Neural cell (in vitro differentiated cells): ENCODE data around the gene KIRREL3. TPM values are rescaled to one million over a fixed set of nuclear protein-coding genes. Genes with fewer than 3 reads are reported as not detected.

Experiments used
- H2AFZ ChIP-seq: fragments of 200-600, 300-800 bp; sonication (generic), shearing (Covaris generic); 2 replicates; pipeline ENCODE4 v1.6.0; 2014; ENCODE audit warnings: low read depth, mild to moderate bottlenecking, antibody characterized with exemption, low read length, moderate library complexity
- H3F3A ChIP-seq: fragments of 200-600 bp; shearing (Covaris generic); 2 replicates; pipeline ENCODE4 v1.6.1; 2016; ENCODE audit warnings: mild to moderate bottlenecking, moderate library complexity, mixed read lengths, antibody characterized with exemption, low read length; ENCODE audit not compliant: insufficient read depth, poor library complexity, severe bottlenecking
- H3K27ac ChIP-seq: fragments of 200-600, 300-800 bp; sonication (generic), shearing (Covaris generic); 2 replicates; pipeline ENCODE4 v1.5.1; 2014; ENCODE audit warnings: mild to moderate bottlenecking, low read length, moderate library complexity
- H3K27me3 ChIP-seq: fragments of 300-800, 200-600 bp; sonication (generic), shearing (Covaris generic); 2 replicates; pipeline ENCODE4 v1.6.0; 2014; ENCODE audit warnings: mild to moderate bottlenecking, low read depth, low read length, moderate library complexity; ENCODE audit not compliant: insufficient read depth
- H3K36me3 ChIP-seq: fragments of 300-800, 200-600 bp; sonication (generic), shearing (Covaris generic); 2 replicates; pipeline ENCODE4 v1.5.1; 2014; ENCODE audit warnings: mild to moderate bottlenecking, antibody characterized with exemption, low read length, moderate library complexity; ENCODE audit not compliant: insufficient read depth
- H3K4me2 ChIP-seq: fragments of 300-800, 200-600 bp; sonication (generic), shearing (Covaris generic); 2 replicates; pipeline ENCODE4 v1.6.0; 2014; ENCODE audit warnings: mild to moderate bottlenecking, low read length
- H3K4me3 ChIP-seq: fragments of 300-800, 200-600 bp; sonication (generic), shearing (Covaris generic); 2 replicates; pipeline ENCODE4 v1.5.1; 2014; ENCODE audit warnings: mild to moderate bottlenecking, low read length, moderate library complexity
- H3K79me2 ChIP-seq: fragments of 200-600 bp; shearing (Covaris generic); replicated peaks from 2 replicates; pipeline ENCODE4 v1.6.0; 2014; ENCODE audit warnings: mild to moderate bottlenecking, low read length, moderate library complexity; ENCODE audit not compliant: insufficient read depth
- H3K9ac ChIP-seq: fragments of 300-800, 200-600 bp; sonication (generic), shearing (Covaris generic); 2 replicates; pipeline ENCODE4 v1.6.1; 2016; ENCODE audit warnings: mild to moderate bottlenecking, low read length, mixed read lengths
- H3K9me2 ChIP-seq: fragments of 200-600 bp; shearing (Covaris generic); 2 replicates; pipeline ENCODE4 v1.6.1; 2016; ENCODE audit warnings: mild to moderate bottlenecking, low read length, mixed read lengths; ENCODE audit not compliant: insufficient read depth
- H3K9me3 ChIP-seq: fragments of 200-600, 300-800 bp; sonication (generic), shearing (Covaris generic); 2 replicates; pipeline ENCODE4 v1.6.1; 2016; ENCODE audit warnings: mild to moderate bottlenecking, mixed run types, low read length, moderate library complexity, mixed read lengths
- H4K20me1 ChIP-seq: fragments of 200-600 bp; shearing (Covaris generic); 2 replicates; pipeline ENCODE4 v1.6.1; 2016; ENCODE audit warnings: mild to moderate bottlenecking, mixed run types; ENCODE audit not compliant: insufficient read depth
- EZH2 ChIP-seq: fragments of 200-600, 300-800 bp; shearing (Covaris generic), sonication (generic); IDR thresholded peaks from 2 replicates; pipeline ENCODE4 v1.6.1; 2014; ENCODE audit warnings: antibody characterized with exemption, low read length, borderline replicate concordance, mild to moderate bottlenecking; ENCODE audit not compliant: insufficient read depth, poor library complexity, severe bottlenecking
- MXI1 ChIP-seq: fragments of 450-650 bp; conservative IDR thresholded peaks from 2 replicates; pipeline ENCODE4 v1.6.1; 2014; ENCODE audit warnings: antibody characterized with exemption, mild to moderate bottlenecking; ENCODE audit not compliant: poor library complexity, severe bottlenecking
- POLR2AphosphoS5 ChIP-seq: IDR thresholded peaks from 2 replicates; pipeline ENCODE4 v1.6.1; 2012
- RAD21 ChIP-seq: fragments of 450-650 bp; conservative IDR thresholded peaks from 2 replicates; pipeline ENCODE4 v1.6.1; 2014; ENCODE audit warnings: antibody characterized with exemption, mild to moderate bottlenecking, moderate library complexity
- SMC3 ChIP-seq: fragments of 450-650 bp; conservative IDR thresholded peaks from 2 replicates; pipeline ENCODE4 v1.6.1; 2014; ENCODE audit warnings: antibody characterized with exemption, mild to moderate bottlenecking, moderate library complexity; ENCODE audit not compliant: poor library complexity
- TAF1 ChIP-seq: IDR thresholded peaks from 2 replicates; pipeline ENCODE4 v1.6.1; 2012; ENCODE audit warnings: low read depth
- polyA plus RNA-seq: library from polyadenylated mRNA; depleted of rRNA; stranded (reverse); fragments of >200 nt; gene quantifications from 2 replicates; pipeline ENCODE4 v1.2.3, GENCODE V29; 2014
- TF ChIP-seq, protein P1 (sequence below): IDR thresholded peaks from 2 replicates; pipeline ENCODE4 v1.6.1; 2012; ENCODE audit warnings: borderline replicate concordance
- TF ChIP-seq, protein P2 (sequence below): fragments of 450-650 bp; IDR thresholded peaks from 2 replicates; pipeline ENCODE4 v1.5.1; 2014; ENCODE audit warnings: antibody characterized with exemption, mild to moderate bottlenecking, moderate library complexity; ENCODE audit not compliant: poor library complexity, severe bottlenecking

KIRREL3 gene
- polyA plus RNA-seq, 1 donor from 2014 or later = 23.8 TPM

DNA sequence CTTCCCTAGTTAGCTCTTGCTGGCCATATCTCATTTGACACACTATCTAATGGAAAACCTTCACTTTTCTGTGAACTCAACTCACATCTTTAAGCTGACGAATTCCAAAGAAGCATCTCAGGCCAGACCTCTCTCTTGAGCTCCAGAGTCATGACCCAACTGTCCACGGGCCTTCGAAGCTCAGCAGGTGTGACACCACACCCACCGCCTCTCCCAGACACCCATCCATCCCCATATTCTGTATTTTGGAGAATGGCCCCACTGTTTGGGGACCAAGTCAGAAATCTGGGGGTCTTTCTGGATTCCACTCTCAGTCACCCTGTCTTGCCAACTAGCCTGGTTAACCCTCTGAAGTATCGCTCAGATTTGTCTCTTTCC lies 519.3 kb downstream of the KIRREL3 start:
- Histone ChIP-seq H2AFZ (no peak overlapping the region), H3K79me2 (no peaks in the 10 kb centered on the region), H3K9me2 (no peaks in the 10 kb centered on the region), H3K27me3 (no peaks in the 10 kb centered on the region), H4K20me1 (no peaks in the 10 kb centered on the region), H3K27ac (no peak overlapping the region), H3K4me3 (no peak overlapping the region), H3K9me3 (no peaks in the 10 kb centered on the region), H3F3A (no peaks in the 10 kb centered on the region), H3K9ac (no peak overlapping the region), H3K4me2 (no peak overlapping the region), H3K36me3 (no peaks in the 10 kb centered on the region)
- TF ChIP-seq TAF1 (no peak), EZH2 (no peak), RAD21 (no peak), POLR2AphosphoS5 (no peak)
- TF ChIP-seq, protein P1, sequence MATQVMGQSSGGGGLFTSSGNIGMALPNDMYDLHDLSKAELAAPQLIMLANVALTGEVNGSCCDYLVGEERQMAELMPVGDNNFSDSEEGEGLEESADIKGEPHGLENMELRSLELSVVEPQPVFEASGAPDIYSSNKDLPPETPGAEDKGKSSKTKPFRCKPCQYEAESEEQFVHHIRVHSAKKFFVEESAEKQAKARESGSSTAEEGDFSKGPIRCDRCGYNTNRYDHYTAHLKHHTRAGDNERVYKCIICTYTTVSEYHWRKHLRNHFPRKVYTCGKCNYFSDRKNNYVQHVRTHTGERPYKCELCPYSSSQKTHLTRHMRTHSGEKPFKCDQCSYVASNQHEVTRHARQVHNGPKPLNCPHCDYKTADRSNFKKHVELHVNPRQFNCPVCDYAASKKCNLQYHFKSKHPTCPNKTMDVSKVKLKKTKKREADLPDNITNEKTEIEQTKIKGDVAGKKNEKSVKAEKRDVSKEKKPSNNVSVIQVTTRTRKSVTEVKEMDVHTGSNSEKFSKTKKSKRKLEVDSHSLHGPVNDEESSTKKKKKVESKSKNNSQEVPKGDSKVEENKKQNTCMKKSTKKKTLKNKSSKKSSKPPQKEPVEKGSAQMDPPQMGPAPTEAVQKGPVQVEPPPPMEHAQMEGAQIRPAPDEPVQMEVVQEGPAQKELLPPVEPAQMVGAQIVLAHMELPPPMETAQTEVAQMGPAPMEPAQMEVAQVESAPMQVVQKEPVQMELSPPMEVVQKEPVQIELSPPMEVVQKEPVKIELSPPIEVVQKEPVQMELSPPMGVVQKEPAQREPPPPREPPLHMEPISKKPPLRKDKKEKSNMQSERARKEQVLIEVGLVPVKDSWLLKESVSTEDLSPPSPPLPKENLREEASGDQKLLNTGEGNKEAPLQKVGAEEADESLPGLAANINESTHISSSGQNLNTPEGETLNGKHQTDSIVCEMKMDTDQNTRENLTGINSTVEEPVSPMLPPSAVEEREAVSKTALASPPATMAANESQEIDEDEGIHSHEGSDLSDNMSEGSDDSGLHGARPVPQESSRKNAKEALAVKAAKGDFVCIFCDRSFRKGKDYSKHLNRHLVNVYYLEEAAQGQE = no peak
- TF ChIP-seq, protein P2, sequence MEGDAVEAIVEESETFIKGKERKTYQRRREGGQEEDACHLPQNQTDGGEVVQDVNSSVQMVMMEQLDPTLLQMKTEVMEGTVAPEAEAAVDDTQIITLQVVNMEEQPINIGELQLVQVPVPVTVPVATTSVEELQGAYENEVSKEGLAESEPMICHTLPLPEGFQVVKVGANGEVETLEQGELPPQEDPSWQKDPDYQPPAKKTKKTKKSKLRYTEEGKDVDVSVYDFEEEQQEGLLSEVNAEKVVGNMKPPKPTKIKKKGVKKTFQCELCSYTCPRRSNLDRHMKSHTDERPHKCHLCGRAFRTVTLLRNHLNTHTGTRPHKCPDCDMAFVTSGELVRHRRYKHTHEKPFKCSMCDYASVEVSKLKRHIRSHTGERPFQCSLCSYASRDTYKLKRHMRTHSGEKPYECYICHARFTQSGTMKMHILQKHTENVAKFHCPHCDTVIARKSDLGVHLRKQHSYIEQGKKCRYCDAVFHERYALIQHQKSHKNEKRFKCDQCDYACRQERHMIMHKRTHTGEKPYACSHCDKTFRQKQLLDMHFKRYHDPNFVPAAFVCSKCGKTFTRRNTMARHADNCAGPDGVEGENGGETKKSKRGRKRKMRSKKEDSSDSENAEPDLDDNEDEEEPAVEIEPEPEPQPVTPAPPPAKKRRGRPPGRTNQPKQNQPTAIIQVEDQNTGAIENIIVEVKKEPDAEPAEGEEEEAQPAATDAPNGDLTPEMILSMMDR = no peak

DNA sequence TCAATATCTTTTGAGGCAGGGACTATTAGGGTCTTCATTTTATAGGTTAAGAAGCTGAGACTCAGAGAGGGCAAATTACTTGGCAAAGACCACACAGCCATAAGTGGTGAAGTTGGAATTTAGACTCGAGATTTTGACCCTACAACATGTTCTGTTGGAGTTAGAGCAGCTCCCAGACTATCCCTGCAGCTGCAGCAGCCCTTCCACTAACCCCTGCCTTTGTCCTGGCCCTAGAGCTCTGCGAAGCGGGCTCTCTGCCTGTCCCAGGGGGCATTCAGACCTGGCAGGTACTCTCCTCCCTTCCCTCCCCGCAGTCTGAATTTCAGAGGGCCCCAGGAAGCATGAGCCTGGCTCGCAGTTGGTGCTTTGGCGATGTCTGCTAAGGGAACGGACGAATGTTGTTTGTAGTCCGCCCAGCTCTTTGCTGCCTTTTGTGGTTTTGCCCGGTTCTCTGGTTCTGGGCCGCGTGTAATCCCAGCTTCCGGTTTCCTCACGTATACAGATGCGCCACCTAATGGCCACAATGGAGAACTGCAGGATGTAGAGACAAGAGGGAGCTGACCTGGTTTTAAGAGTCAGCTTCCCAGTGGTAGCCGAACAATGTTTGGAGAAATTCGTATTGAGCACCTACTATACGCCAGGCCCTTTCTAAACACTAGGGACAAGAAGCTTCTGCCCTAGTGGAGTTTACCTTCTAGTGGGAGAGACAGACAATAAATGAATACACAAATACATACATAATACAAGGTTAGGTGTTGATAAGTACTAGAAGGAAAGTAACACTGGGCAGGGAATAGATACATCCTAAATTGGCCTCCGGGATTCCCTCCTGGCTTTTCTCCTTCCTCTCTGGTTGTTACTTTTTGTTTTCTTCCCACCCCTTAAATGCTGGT lies 519.9 kb downstream of the KIRREL3 start:
- Histone ChIP-seq H3K9ac (peak overlapping the region; percentile 50), H3K4me2 (no peak overlapping the region)

More for the DNA sequence above, 519.9 kb downstream of the KIRREL3 start:
- H3K27ac ChIP-seq = peak overlapping the region; percentile 34
- peak overlapping the region; percentile 85 for H2AFZ ChIP-seq
- no peaks in the 10 kb centered on the region for H3F3A ChIP-seq
- H4K20me1 ChIP-seq = no peaks in the 10 kb centered on the region
- no peak overlapping the region for H3K4me3 ChIP-seq
- no peaks in the 10 kb centered on the region for H3K79me2 ChIP-seq
- no peaks in the 10 kb centered on the region for H3K27me3 ChIP-seq
- no peaks in the 10 kb centered on the region for H3K9me3 ChIP-seq
- H3K36me3 ChIP-seq = no peaks in the 10 kb centered on the region
- TF ChIP-seq, protein P1 = no peak
- TF ChIP-seq, protein P2 = peak; percentile 92
- TF ChIP-seq MXI1 (peak; percentile 28), POLR2AphosphoS5 (peak; percentile 39), TAF1 (no peak), SMC3 (peak; percentile 84), RAD21 (peak; percentile 79)
- no peaks in the 10 kb centered on the region for H3K9me2 ChIP-seq
